Measurements from ENCODE around the gene IFI44L.

The IFI44L gene

DNA sequence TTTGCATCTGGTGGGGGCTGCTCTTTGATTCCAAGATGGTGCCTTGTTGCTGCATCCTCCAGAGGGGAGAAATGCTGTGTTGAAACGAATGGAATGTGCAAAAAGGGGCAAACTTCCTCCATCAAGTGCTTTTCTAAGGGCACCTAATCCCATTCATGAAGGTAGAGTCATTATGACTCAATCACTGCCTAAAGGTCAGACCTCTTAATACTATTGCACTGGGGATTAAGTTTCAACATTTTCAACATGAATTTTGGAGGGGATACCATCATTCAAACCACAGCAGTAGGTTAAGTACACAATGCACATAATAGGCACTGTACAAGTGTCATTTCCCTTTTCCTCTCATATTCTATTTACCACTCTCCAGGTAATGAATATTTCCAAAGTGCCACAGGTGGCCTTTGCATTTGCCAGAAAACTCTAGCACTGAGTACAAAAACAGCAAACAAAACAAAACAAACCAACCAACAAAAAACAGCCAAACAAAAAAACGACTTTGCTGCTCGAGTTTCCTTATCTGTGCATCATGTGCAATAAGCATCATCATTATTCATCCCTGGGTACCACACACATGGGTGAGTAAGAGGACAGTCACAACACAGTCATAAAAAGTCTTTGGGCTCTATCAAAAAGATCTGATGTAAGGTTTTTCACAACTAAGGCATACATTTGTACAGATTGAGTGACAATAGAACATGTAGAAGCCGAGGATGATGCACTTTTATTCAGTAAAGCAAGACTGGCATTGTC is 71.9 kb downstream of the IFI44L start:
- DNase-seq = no peak

All from AML-193 (cell line).